Prostate gland (tissue), 2 donors: Measurements from ENCODE around the gene ARMC3.
"Not testable (repeated sequence)": the region's sequence is repeated elsewhere in the genome, so short reads cannot be mapped to it uniquely, and the experiment has no call there.

Source experiments
- POLR2A ChIP-seq: fragments of 450-650 bp; IDR thresholded peaks from one replicate; pipeline ENCODE4 v1.6.1; 2016; ENCODE audit warnings: antibody characterized with exemption, mild to moderate bottlenecking
- TF ChIP-seq, protein P1 (sequence below), 4 experiments: fragments of 200-600 bp in 2 of 4; fragments of 450-650 bp in 2 of 4; sonication (generic) in 2 of 4; IDR thresholded peaks; 1 replicate in 3 of 4; 2 replicates in 1 of 4; pipeline ENCODE4 v1.5.1; 2016 to 2019; ENCODE audit warnings: antibody characterized with exemption in 4 of 4, mild to moderate bottlenecking in 2 of 4, moderate library complexity in 2 of 4

- TF ChIP-seq, protein P1, sequence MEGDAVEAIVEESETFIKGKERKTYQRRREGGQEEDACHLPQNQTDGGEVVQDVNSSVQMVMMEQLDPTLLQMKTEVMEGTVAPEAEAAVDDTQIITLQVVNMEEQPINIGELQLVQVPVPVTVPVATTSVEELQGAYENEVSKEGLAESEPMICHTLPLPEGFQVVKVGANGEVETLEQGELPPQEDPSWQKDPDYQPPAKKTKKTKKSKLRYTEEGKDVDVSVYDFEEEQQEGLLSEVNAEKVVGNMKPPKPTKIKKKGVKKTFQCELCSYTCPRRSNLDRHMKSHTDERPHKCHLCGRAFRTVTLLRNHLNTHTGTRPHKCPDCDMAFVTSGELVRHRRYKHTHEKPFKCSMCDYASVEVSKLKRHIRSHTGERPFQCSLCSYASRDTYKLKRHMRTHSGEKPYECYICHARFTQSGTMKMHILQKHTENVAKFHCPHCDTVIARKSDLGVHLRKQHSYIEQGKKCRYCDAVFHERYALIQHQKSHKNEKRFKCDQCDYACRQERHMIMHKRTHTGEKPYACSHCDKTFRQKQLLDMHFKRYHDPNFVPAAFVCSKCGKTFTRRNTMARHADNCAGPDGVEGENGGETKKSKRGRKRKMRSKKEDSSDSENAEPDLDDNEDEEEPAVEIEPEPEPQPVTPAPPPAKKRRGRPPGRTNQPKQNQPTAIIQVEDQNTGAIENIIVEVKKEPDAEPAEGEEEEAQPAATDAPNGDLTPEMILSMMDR (IDR thresholded peaks at IDR 0.05), result not testable (repeated sequence)
- not testable (repeated sequence) for TF ChIP-seq POLR2A
Observed at GRCh38 chr10:23064813-23065114, 136.9 kb downstream of the ARMC3 start.
